IMR-90 (cell line): ENCODE data around the gene ZNF670. TPM values are rescaled to one million over a fixed set of nuclear protein-coding genes. Genes with fewer than 3 reads are reported as not detected.

Source experiments
- ATAC-seq: fragments of 200-7000 bp; cut with Tn5 transposase; 2 replicates; pipeline ENCODE4 v1.9.1; 2020; ENCODE audit warnings: low read depth, mild to moderate bottlenecking, moderate library complexity
- BruUV-seq: library from RNA; stranded (reverse); fragments of 400-500 nt; replicated peaks from 2 replicates; lab custom pipeline; 2021; lab: Mats Ljungman, UMichigan
- CTCF ChIA-PET: fragments of 300-600 bp; formaldehyde crosslinking; extraction: SDS; loops from one replicate; lab custom pipeline; 2021; ENCODE audit warnings: antibody characterized with exemption; lab: Yijun Ruan, JAX
- POLR2A ChIA-PET: fragments of 300-600 bp; sonication (Branson Sonifier 250); formaldehyde crosslinking; loops from one replicate; lab custom pipeline; 2022; ENCODE audit warnings: antibody characterized with exemption; ENCODE audit not compliant: unreplicated experiment; lab: Charles Lee
- DNase-seq: peaks from one replicate; pipeline ENCODE4 v3.0.0; 2013
- H2AFZ ChIP-seq: replicated peaks from 2 replicates; pipeline ENCODE3; 2013; ENCODE audit warnings: low read length, mild to moderate bottlenecking; ENCODE audit not compliant: poor library complexity
- H2AK5ac ChIP-seq: 2 replicates; pipeline ENCODE4 v1.6.1; 2013; ENCODE audit warnings: low read depth, low read length, inconsistent platforms
- H2AK9ac ChIP-seq: replicated peaks from 2 replicates; pipeline ENCODE3; 2013; ENCODE audit warnings: mild to moderate bottlenecking, low read depth, low read length, moderate library complexity; ENCODE audit not compliant: poor library complexity
- H2BK120ac ChIP-seq: 2 replicates; pipeline ENCODE4 v1.6.1; 2013; ENCODE audit warnings: low read depth, low read length, inconsistent platforms
- H2BK15ac ChIP-seq: 3 replicates; pipeline ENCODE4 v1.6.1; 2013; ENCODE audit warnings: low read depth, low read length, inconsistent platforms
- H2BK20ac ChIP-seq: 2 replicates; pipeline ENCODE4 v1.6.1; 2013; ENCODE audit warnings: low read depth, mild to moderate bottlenecking, inconsistent platforms, low read length, moderate library complexity
- H2BK5ac ChIP-seq: 2 replicates; pipeline ENCODE4 v1.6.1; 2013; ENCODE audit warnings: mild to moderate bottlenecking, low read depth, low read length, inconsistent platforms; ENCODE audit not compliant: poor library complexity, severe bottlenecking
- H3K14ac ChIP-seq: replicated peaks from 2 replicates; pipeline ENCODE4 v1.6.1; 2013; ENCODE audit warnings: low read depth, low read length, inconsistent platforms
- H3K18ac ChIP-seq: 2 replicates; pipeline ENCODE4 v1.6.1; 2013; ENCODE audit warnings: low read depth, low read length, control low read depth
- H3K23ac ChIP-seq: 2 replicates; pipeline ENCODE4 v1.6.1; 2013; ENCODE audit warnings: low read depth, low read length, inconsistent platforms
- H3K27ac ChIP-seq: 2 replicates; pipeline ENCODE4 v1.5.1; 2013; ENCODE audit warnings: mild to moderate bottlenecking, control low read depth, low read length; ENCODE audit not compliant: insufficient read depth
- H3K27me3 ChIP-seq: 2 replicates; pipeline ENCODE4 v1.6.1; 2013; ENCODE audit warnings: low read length; ENCODE audit not compliant: control insufficient read depth, insufficient read depth
- H3K36me3 ChIP-seq: 2 replicates; pipeline ENCODE4 v1.6.1; 2013; ENCODE audit warnings: low read length, mixed read lengths; ENCODE audit not compliant: control insufficient read depth, insufficient read depth
- H3K4ac ChIP-seq: 2 replicates; pipeline ENCODE4 v1.6.1; 2013; ENCODE audit warnings: low read depth, low read length, inconsistent platforms
- H3K4me1 ChIP-seq: 2 replicates; pipeline ENCODE4 v1.6.1; 2013; ENCODE audit warnings: low read length, mixed read lengths; ENCODE audit not compliant: control insufficient read depth, insufficient read depth
- H3K4me2 ChIP-seq: 2 replicates; pipeline ENCODE4 v1.6.1; 2013; ENCODE audit warnings: low read depth, mild to moderate bottlenecking, control low read depth, low read length, moderate library complexity
- H3K4me3 ChIP-seq: 2 replicates; pipeline ENCODE4 v1.5.1; 2013; ENCODE audit warnings: low read depth, mild to moderate bottlenecking, control low read depth, low read length, moderate library complexity; ENCODE audit not compliant: insufficient read depth
- H3K56ac ChIP-seq: 2 replicates; pipeline ENCODE4 v1.6.1; 2013; ENCODE audit warnings: low read length, inconsistent platforms; ENCODE audit not compliant: insufficient read depth; ENCODE audit errors: extremely low read depth
- H3K79me1 ChIP-seq, 2 experiments: 2 replicates each; pipeline ENCODE4 v1.6.1; 2013; ENCODE audit warnings: low read length in 2 of 2, inconsistent platforms in 1 of 2, low read depth in 1 of 2
- H3K9ac ChIP-seq: 2 replicates; pipeline ENCODE4 v1.6.1; 2013; ENCODE audit warnings: low read depth, low read length, control low read depth
- H3K9me1 ChIP-seq: 2 replicates; pipeline ENCODE4 v1.6.1; 2013; ENCODE audit warnings: low read length, inconsistent platforms; ENCODE audit not compliant: insufficient read depth
- H3K9me3 ChIP-seq: 2 replicates; pipeline ENCODE4 v1.6.1; 2013; ENCODE audit warnings: low read length; ENCODE audit not compliant: control insufficient read depth, insufficient read depth
- H4K20me1 ChIP-seq: 2 replicates; pipeline ENCODE4 v1.6.1; 2013; ENCODE audit warnings: low read length, inconsistent platforms; ENCODE audit not compliant: insufficient read depth
- H4K5ac ChIP-seq: 2 replicates; pipeline ENCODE4 v1.6.1; 2013; ENCODE audit warnings: mild to moderate bottlenecking, low read depth, low read length, control low read depth
- H4K8ac ChIP-seq, 2 experiments: 2 replicates each; pipeline ENCODE4 v1.6.1; 2013; ENCODE audit warnings: low read depth in 2 of 2, low read length in 2 of 2, control low read depth in 1 of 2, inconsistent platforms in 1 of 2
- H4K91ac ChIP-seq: 2 replicates; pipeline ENCODE4 v1.6.1; 2013; ENCODE audit warnings: low read depth, low read length, inconsistent platforms; ENCODE audit not compliant: insufficient read depth
- CEBPB ChIP-seq: IDR thresholded peaks from 2 replicates; pipeline ENCODE4 v1.6.1; 2012; ENCODE audit warnings: low read depth, low read length, improper control_type of control experiment
- CHD1 ChIP-seq: IDR thresholded peaks from 2 replicates; pipeline ENCODE4 v1.6.1; 2012; ENCODE audit warnings: low read depth, low read length, improper control_type of control experiment
- FOS ChIP-seq: fragments of 150-350 bp; IDR thresholded peaks from 2 replicates; pipeline ENCODE4 v1.6.1; 2016; ENCODE audit warnings: low read depth, low read length
- MAZ ChIP-seq: IDR thresholded peaks from 2 replicates; pipeline ENCODE4 v1.6.1; 2012; ENCODE audit warnings: low read depth, mild to moderate bottlenecking, low read length, improper control_type of control experiment, moderate library complexity, borderline replicate concordance
- MXI1 ChIP-seq: IDR thresholded peaks from 2 replicates; pipeline ENCODE4 v1.6.1; 2012; ENCODE audit warnings: low read depth, mild to moderate bottlenecking, low read length, moderate library complexity, borderline replicate concordance
- WGBS, 2 experiments: methylation state at CpG; one replicate each; pipeline versions ENCODE4 v1.1.5 to v1.1.7; 2013; ENCODE audit warnings: missing lambda C conversion rate in 2 of 2; ENCODE audit not compliant: insufficient read length in 1 of 2; ENCODE audit errors: extremely low coverage in 2 of 2; 5-methylcytosine and 5-hydroxymethylcytosine counted together
- dilution Hi-C: fragments of 300-500 bp; cut with HindIII; formaldehyde crosslinking; loops from one replicate; pipeline ENCODE4 v1.14.3; 2018; ENCODE audit warnings: low sequenced_read_pairs; ENCODE audit not compliant: unreplicated experiment
- in situ Hi-C: fragments of 300-500 bp; cut with MboI; formaldehyde crosslinking; loops from 3 replicates; pipeline ENCODE4 v1.14.3; 2019; ENCODE audit warnings: low sequenced_read_pairs, inconsistent platforms, mixed read lengths
- intact Hi-C: fragments of 100-400 bp; cut with micrococcal nuclease; formaldehyde crosslinking; loops from 2 replicates; pipeline ENCODE4 v1.10.0; 2022
- polyA plus RNA-seq, 3 experiments: library from polyadenylated mRNA; depleted of rRNA; stranded (reverse); fragments of >200 nt; gene quantifications; 2 replicates each; pipeline ENCODE4 v1.2.3, GENCODE V29; 2012; ENCODE audit warnings: low replicate concordance in 1 of 3
- total RNA-seq: library from RNA; depleted of rRNA; stranded (reverse); fragments of >200 nt; gene quantifications from 2 replicates; pipeline ENCODE4 v1.2.3, GENCODE V29; 2012

ZNF670 gene
- total and polyA plus RNA-seq, 2 of the 4 experiments (the other 2 are of a cell fraction): 1.8 to 4.5 TPM

DNA sequence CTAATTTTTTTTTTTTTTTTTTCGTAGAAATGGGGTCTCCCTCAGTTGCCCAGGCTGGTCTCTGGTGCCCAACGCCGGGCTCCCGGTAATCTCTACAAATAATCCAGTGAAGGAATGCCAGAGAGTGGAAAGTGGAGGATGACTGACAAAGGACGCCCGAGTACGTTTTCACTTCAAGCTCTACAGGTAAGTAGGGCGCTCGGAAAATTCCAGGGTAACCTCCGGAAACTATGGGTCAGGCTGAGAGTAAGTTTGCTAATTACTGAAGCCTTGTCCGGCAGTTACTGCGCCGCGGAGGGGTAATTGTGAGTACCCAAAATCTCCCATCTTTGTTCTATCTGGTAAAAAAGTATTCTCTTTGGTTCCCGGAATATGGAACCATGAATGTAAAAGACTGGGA, 27.4 kb upstream of the ZNF670 start:
- Histone ChIP-seq H3K36me3 (peaks cover 3% of the 10 kb centered on the region; the same call in 1 of the 2 replicates), H4K20me1 (no peaks in the 10 kb centered on the region), H3K9ac (no peak overlapping the region), H2BK120ac (no peak overlapping the region), H3K23ac (no peak overlapping the region), H3K18ac (no peak overlapping the region), H3K14ac (no peak overlapping the region), H4K91ac (no peak overlapping the region), H2AK5ac (no peak overlapping the region), H3K56ac (no peak overlapping the region), H3K4me2 (no peak overlapping the region), H2BK5ac (no peak overlapping the region), H2BK15ac (no peak overlapping the region), H3K4me3 (no peak overlapping the region), H3K4ac (no peak overlapping the region), H3K9me3 (peaks cover 8% of the 10 kb centered on the region), H4K5ac (no peak overlapping the region), H2BK20ac (no peak overlapping the region), H3K27ac (no peak overlapping the region), H3K79me1 (peaks cover 6 to 13% of the 10 kb centered on the region in 2 experiments), H4K8ac (no peak overlapping the region), H3K9me1 (no peaks in the 10 kb centered on the region), H2AK9ac (no peak overlapping the region), H3K4me1 (no peaks in the 10 kb centered on the region), H2AFZ (no peak overlapping the region), H3K27me3 (no peaks in the 10 kb centered on the region)
- ChIA-PET POLR2A (no interaction called here), CTCF (no interaction called here)
- no peak for ATAC-seq
- TF ChIP-seq CEBPB (no peak), FOS (no peak), CHD1 (no peak), MXI1 (no peak), MAZ (no peak)
- no peak for DNase-seq
- 80% methylated on average over 1 of the region's 15 CpGs; no CpG with 5 or more reads in 1 of the 2 experiments for WGBS, 2 experiments
- dilution Hi-C loops: no loop called here
- no TSS peak for BruUV-seq
- intact Hi-C loops: loop anchor here (2.0 to 10.0 kb wide), 2 partner anchors 189 to 225 kb away; partner anchors contain the start of gene ZNF496
- in situ Hi-C loops: no loop called here
